ENCODE results near the gene CDC5L.

- TF ChIP-seq CTCF (conservative IDR thresholded peaks at IDR 0.05; ENCODE audit: low read depth in 2 of 2) (no peak), EZH2phosphoT487 (IDR thresholded peaks at IDR 0.05; ENCODE audit: unreplicated experiment) (no peak), CREB1 (CRISPR knock-in tag; IDR thresholded peaks at IDR 0.05; ENCODE audit: low read depth) (no peak), POLR2AphosphoS5 (IDR thresholded peaks at IDR 0.05; ENCODE audit: low read depth) (no peak), STAT1 (IDR thresholded peaks at IDR 0.05; ENCODE audit: unreplicated experiment) (no peak), EZH2 (IDR thresholded peaks at IDR 0.05; ENCODE audit: low read depth, unreplicated experiment) (no peak), REST (IDR thresholded peaks at IDR 0.05; ENCODE audit: unreplicated experiment) (no peak), JUNB (IDR thresholded peaks at IDR 0.05; ENCODE audit: unreplicated experiment) (no peak), ZNF331 (CRISPR knock-in tag; IDR thresholded peaks at IDR 0.05; ENCODE audit: low read depth) (no peak)
These were observed 91.2 kb downstream of the CDC5L start for GRCh38 chr6:44478591-44479254.

All from GM23338 (cell line).